HG02610 (cell line): ENCODE measurements around the gene CORO2B.

Experiments used
- ATAC-seq: cut with Tn5 transposase; IDR thresholded peaks from one replicate; pipeline ENCODE4 v1.9.1; 2021; ENCODE audit warnings: mild to moderate bottlenecking, moderate library complexity; ENCODE audit not compliant: unreplicated experiment

Gene CORO2B

GRCh38 chr15:68695061-68695595 lies 116.3 kb downstream of the CORO2B start:
- ATAC-seq, result no peak

GRCh38 chr15:68696414-68697363 lies 117.9 kb downstream of the CORO2B start:
- no peak for ATAC-seq

GRCh38 chr15:68697711-68698690 lies 119.2 kb downstream of the CORO2B start:
- ATAC-seq, result no peak

GRCh38 chr15:68698708-68699107 lies 119.9 kb downstream of the CORO2B start:
- ATAC-seq, result no peak

GRCh38 chr15:68699124-68699880 lies 120.5 kb downstream of the CORO2B start:
- no peak for ATAC-seq

GRCh38 chr15:68699881-68700454 lies 121.2 kb downstream of the CORO2B start:
- ATAC-seq, result no peak

GRCh38 chr15:68700455-68701123 lies 121.8 kb downstream of the CORO2B start:
- ATAC-seq, result no peak

GRCh38 chr15:68701886-68702285 lies 123.1 kb downstream of the CORO2B start:
- ATAC-seq, result no peak

- ATAC-seq, result no peak
Measured at GRCh38 chr15:68704496-68705021, 125.8 kb downstream of the CORO2B start.

GRCh38 chr15:68706256-68706655 lies 127.5 kb downstream of the CORO2B start:
- ATAC-seq, result no peak

GRCh38 chr15:68706931-68707330 lies 128.1 kb downstream of the CORO2B start:
- no peak for ATAC-seq

GRCh38 chr15:68707386-68707785 lies 128.6 kb downstream of the CORO2B start:
- no peak for ATAC-seq

- ATAC-seq, result no peak
Measured at GRCh38 chr15:68709876-68710275, 131.1 kb downstream of the CORO2B start.

- no peak for ATAC-seq
Measured at GRCh38 chr15:68710536-68710935, 131.7 kb downstream of the CORO2B start.

- no peak for ATAC-seq
Measured at GRCh38 chr15:68711406-68711805, 132.6 kb downstream of the CORO2B start.

GRCh38 chr15:68712886-68713285 lies 134.1 kb downstream of the CORO2B start:
- ATAC-seq, result no peak

GRCh38 chr15:68713874-68714273 lies 135.1 kb downstream of the CORO2B start:
- ATAC-seq, result no peak

- ATAC-seq, result no peak
Measured at GRCh38 chr15:68715111-68715510, 136.3 kb downstream of the CORO2B start.

GRCh38 chr15:68717951-68718350 lies 139.2 kb downstream of the CORO2B start:
- ATAC-seq, result no peak
